DMS53 treated with DMSO at 0.1 percent for 48 hours (cell line): Measurements from ENCODE around the gene TP53BP2.
"Not testable (repeated sequence)": the region's sequence is repeated elsewhere in the genome, so short reads cannot be mapped to it uniquely, and the experiment has no call there.

Experiments used
- DNase-seq: peaks from one replicate; lab custom pipeline; 2025; ENCODE audit not compliant: unreplicated experiment; lab: John Stamatoyannopoulos, UW

The TP53BP2 gene

GRCh38 chr1:223748405-223748772, 97.4 kb downstream of the TP53BP2 start:
- DNase-seq, result peak; percentile 31

- DNase-seq, result no peak
These were observed 97.9 kb downstream of the TP53BP2 start for GRCh38 chr1:223747838-223748335.

- DNase-seq, result no peak
These were observed 100.0 kb downstream of the TP53BP2 start for GRCh38 chr1:223745731-223746130.

GRCh38 chr1:223742856-223743517, 102.8 kb downstream of the TP53BP2 start:
- no peak for DNase-seq

GRCh38 chr1:223741861-223742260, 103.9 kb downstream of the TP53BP2 start:
- no peak for DNase-seq

- not testable (repeated sequence) for DNase-seq
These were observed 105.6 kb downstream of the TP53BP2 start for GRCh38 chr1:223740038-223740736.

GRCh38 chr1:223739366-223740037, 106.2 kb downstream of the TP53BP2 start:
- no peak for DNase-seq

GRCh38 chr1:223738465-223739365, 107.0 kb downstream of the TP53BP2 start:
- no peak for DNase-seq

GRCh38 chr1:223737342-223737741, 108.4 kb downstream of the TP53BP2 start:
- no peak for DNase-seq

GRCh38 chr1:223736638-223737037, 109.1 kb downstream of the TP53BP2 start:
- not testable (repeated sequence) for DNase-seq

GRCh38 chr1:223733898-223734852, 111.6 kb downstream of the TP53BP2 start:
- DNase-seq, result no peak

- DNase-seq, result no peak
These were observed 112.6 kb downstream of the TP53BP2 start for GRCh38 chr1:223732993-223733798.

GRCh38 chr1:223731133-223731770, 114.5 kb downstream of the TP53BP2 start:
- DNase-seq, result no peak

- DNase-seq, result no peak
These were observed 115.1 kb downstream of the TP53BP2 start for GRCh38 chr1:223730479-223731132.

GRCh38 chr1:223729906-223730305, 115.8 kb downstream of the TP53BP2 start:
- DNase-seq, result no peak
